WTC11 (cell line): Measurements from ENCODE around the gene TLK1. TPM values are rescaled to one million over a fixed set of nuclear protein-coding genes. Genes with fewer than 3 reads are reported as not detected.
A peak's percentile ranks its signal among the peaks of the same experiment; 100 is the strongest.

Experiments used
- ATAC-seq: fragments of 200-7000 bp; cut with Tn5 transposase; 2 replicates; pipeline ENCODE4 v1.10.0; 2021; ENCODE audit warnings: mild to moderate bottlenecking, moderate library complexity
- CTCF ChIA-PET: fragments of 300-600 bp; sonication (Branson Sonifier 250); formaldehyde crosslinking; loops from one replicate; lab custom pipeline; 2021; ENCODE audit warnings: antibody characterized with exemption; lab: Charles Lee
- POLR2A ChIA-PET: fragments of 350-600 bp; sonication (Branson Sonifier 250); formaldehyde crosslinking; loops from one replicate; lab custom pipeline; 2021; ENCODE audit warnings: antibody characterized with exemption; lab: Charles Lee
- DNase-seq: peaks from one replicate; pipeline ENCODE4 v3.0.0; 2021; ENCODE audit warnings: low spot score
- H3K27ac Mint-ChIP-seq: 2 replicates; pipeline ENCODE4 v1.8.0; 2021; ENCODE audit warnings: mixed read lengths
- H3K27me3 Mint-ChIP-seq: 2 replicates; pipeline ENCODE4 v1.8.0; 2021; ENCODE audit warnings: low read depth, mild to moderate bottlenecking, moderate library complexity, mixed read lengths
- H3K36me3 Mint-ChIP-seq: 2 replicates; pipeline ENCODE4 v1.8.0; 2021; ENCODE audit warnings: mixed read lengths
- H3K4me1 Mint-ChIP-seq: 2 replicates; pipeline ENCODE4 v1.8.0; 2022; ENCODE audit warnings: mixed read lengths
- H3K4me3 Mint-ChIP-seq: 2 replicates; pipeline ENCODE4 v1.8.0; 2021; ENCODE audit warnings: mild to moderate bottlenecking, moderate library complexity, mixed read lengths
- H3K9me3 Mint-ChIP-seq: 2 replicates; pipeline ENCODE4 v1.8.0; 2021; ENCODE audit warnings: mixed read lengths
- CTCF ChIP-seq: fragments of 200-600 bp; IDR thresholded peaks from 2 replicates; pipeline ENCODE4 v1.8.0; 2022; ENCODE audit warnings: antibody characterized with exemption
- E2F4 ChIP-seq: sonication (generic); formaldehyde crosslinking; IDR thresholded peaks from 2 replicates; pipeline ENCODE4 v1.8.1; 2022; ENCODE audit warnings: low read depth, mild to moderate bottlenecking, moderate library complexity, missing genetic modification reagents, borderline replicate concordance
- FOXJ3 ChIP-seq: sonication (generic); formaldehyde crosslinking; IDR thresholded peaks from 2 replicates; pipeline ENCODE4 v1.9.0; 2021; ENCODE audit warnings: missing genetic modification reagents, mild to moderate bottlenecking, borderline replicate concordance
- FOXK1 ChIP-seq: sonication (generic); formaldehyde crosslinking; IDR thresholded peaks from 2 replicates; pipeline ENCODE4 v1.8.0; 2022; ENCODE audit warnings: mild to moderate bottlenecking, moderate library complexity, missing genetic modification reagents
- FOXP1 ChIP-seq: sonication (generic); formaldehyde crosslinking; IDR thresholded peaks from 2 replicates; pipeline ENCODE4 v1.8.0; 2022; ENCODE audit warnings: missing genetic modification reagents, mild to moderate bottlenecking, moderate library complexity, borderline replicate concordance
- HMGXB4 ChIP-seq: sonication (generic); formaldehyde crosslinking; IDR thresholded peaks from 2 replicates; pipeline ENCODE4 v1.8.1; 2023; ENCODE audit warnings: mild to moderate bottlenecking, moderate library complexity, missing genetic modification reagents
- IRF1 ChIP-seq: sonication (generic); formaldehyde crosslinking; IDR thresholded peaks from 2 replicates; pipeline ENCODE4 v1.8.0; 2023; ENCODE audit warnings: missing genetic modification reagents
- JUN ChIP-seq: sonication (generic); formaldehyde crosslinking; IDR thresholded peaks from 2 replicates; pipeline ENCODE4 v1.8.0; 2023; ENCODE audit warnings: mild to moderate bottlenecking, missing genetic modification reagents
- NR1H2 ChIP-seq: sonication (generic); formaldehyde crosslinking; IDR thresholded peaks from 2 replicates; pipeline ENCODE4 v1.9.0; 2021; ENCODE audit warnings: mild to moderate bottlenecking, moderate library complexity, missing genetic modification reagents
- RORB ChIP-seq: fragments of 250-450 bp; sonication (Bioruptor Pico); IDR thresholded peaks from 2 replicates; pipeline ENCODE4 v1.9.0; 2021; ENCODE audit warnings: mild to moderate bottlenecking
- SP1 ChIP-seq: sonication (generic); formaldehyde crosslinking; conservative IDR thresholded peaks from 2 replicates; pipeline ENCODE4 v1.8.1; 2022; ENCODE audit warnings: missing genetic modification reagents
- STAT6 ChIP-seq: sonication (generic); formaldehyde crosslinking; conservative IDR thresholded peaks from 2 replicates; pipeline ENCODE4 v1.8.1; 2023; ENCODE audit warnings: mild to moderate bottlenecking, low read depth, missing genetic modification reagents, moderate library complexity
- ZNF121 ChIP-seq: sonication (generic); formaldehyde crosslinking; IDR thresholded peaks from 2 replicates; pipeline ENCODE4 v1.8.0; 2023; ENCODE audit warnings: missing genetic modification reagents
- ZNF263 ChIP-seq: sonication (generic); formaldehyde crosslinking; IDR thresholded peaks from 2 replicates; pipeline ENCODE4 v1.8.1; 2022; ENCODE audit warnings: low read depth, mild to moderate bottlenecking, moderate library complexity, missing genetic modification reagents
- ZNF532 ChIP-seq: fragments of 250-450 bp; sonication (Bioruptor Pico); IDR thresholded peaks from 2 replicates; pipeline ENCODE4 v1.9.0; 2021; ENCODE audit warnings: mild to moderate bottlenecking, borderline replicate concordance
- ZSCAN18 ChIP-seq: fragments of 250-450 bp; sonication (Bioruptor Pico); IDR thresholded peaks from 2 replicates; pipeline ENCODE4 v2.1.2; 2022; ENCODE audit warnings: mild to moderate bottlenecking, moderate library complexity
- total RNA-seq: library from RNA; stranded (reverse); gene quantifications from 3 replicates; pipeline ENCODE4 v1.2.3, GENCODE V29; 2021
- TF ChIP-seq, protein P1 (sequence below): sonication (generic); formaldehyde crosslinking; IDR thresholded peaks from 2 replicates; pipeline ENCODE4 v1.8.1; 2023; ENCODE audit warnings: mild to moderate bottlenecking, missing genetic modification reagents
- TF ChIP-seq, protein P2 (sequence below): sonication (generic); formaldehyde crosslinking; IDR thresholded peaks from 2 replicates; pipeline ENCODE4 v1.8.1; 2022; ENCODE audit warnings: low read depth, missing genetic modification reagents, borderline replicate concordance

Gene TLK1
- total RNA-seq, 1 experiment from 2014 or later, result 91.1 TPM

GRCh38 chr2:171132086-171132485, 28.6 kb downstream of the TLK1 start:
- H3K4me3 Mint-ChIP-seq, result no peak overlapping the region
- ChIA-PET POLR2A (no interaction called here), CTCF (interaction anchor here (1.4 kb wide), 1 partner anchor 45 kb away, joined by 6 read pairs; no protein-coding TSS in a partner anchor)
- H3K36me3 Mint-ChIP-seq, result no peaks in the 10 kb centered on the region
- TF ChIP-seq, protein P1, sequence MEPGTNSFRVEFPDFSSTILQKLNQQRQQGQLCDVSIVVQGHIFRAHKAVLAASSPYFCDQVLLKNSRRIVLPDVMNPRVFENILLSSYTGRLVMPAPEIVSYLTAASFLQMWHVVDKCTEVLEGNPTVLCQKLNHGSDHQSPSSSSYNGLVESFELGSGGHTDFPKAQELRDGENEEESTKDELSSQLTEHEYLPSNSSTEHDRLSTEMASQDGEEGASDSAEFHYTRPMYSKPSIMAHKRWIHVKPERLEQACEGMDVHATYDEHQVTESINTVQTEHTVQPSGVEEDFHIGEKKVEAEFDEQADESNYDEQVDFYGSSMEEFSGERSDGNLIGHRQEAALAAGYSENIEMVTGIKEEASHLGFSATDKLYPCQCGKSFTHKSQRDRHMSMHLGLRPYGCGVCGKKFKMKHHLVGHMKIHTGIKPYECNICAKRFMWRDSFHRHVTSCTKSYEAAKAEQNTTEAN (CRISPR knock-in tag), result no peak
- no peak for TF ChIP-seq STAT6 (CRISPR knock-in tag)
- no peak for TF ChIP-seq JUN (CRISPR knock-in tag)
- no peak for TF ChIP-seq ZNF532 (CRISPR knock-in tag)
- no peaks in the 10 kb centered on the region for H3K9me3 Mint-ChIP-seq
- H3K27me3 Mint-ChIP-seq, result no peaks in the 10 kb centered on the region
- DNase-seq, result no peak
- no peak for ATAC-seq
- H3K27ac Mint-ChIP-seq, result peak overlapping the region; percentile 60
- peaks cover 50% of the 10 kb centered on the region for H3K4me1 Mint-ChIP-seq

DNA sequence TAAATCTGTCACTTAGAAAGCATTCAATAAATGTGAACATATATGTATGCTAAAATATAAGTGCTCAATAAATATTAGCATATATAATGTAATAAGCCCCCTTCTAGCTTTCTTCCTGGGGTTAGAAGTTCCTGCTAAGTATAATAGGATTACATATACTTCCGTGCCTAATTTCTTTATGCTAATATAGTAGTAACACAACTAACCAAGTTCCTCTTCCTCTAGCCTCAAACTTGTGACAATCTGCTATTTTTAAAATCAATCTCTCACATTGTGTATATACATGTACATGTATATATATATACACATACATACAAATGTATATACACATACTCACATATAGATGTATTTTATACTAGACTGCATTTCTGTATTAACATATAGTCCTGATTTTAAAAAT, 32.2 kb downstream of the TLK1 start:
- no peak for DNase-seq
- H3K27ac Mint-ChIP-seq, result no peak overlapping the region
- no peaks in the 10 kb centered on the region for H3K36me3 Mint-ChIP-seq
- ChIA-PET POLR2A (no interaction called here), CTCF (no interaction called here)
- peaks cover 30% of the 10 kb centered on the region for H3K4me1 Mint-ChIP-seq
- ATAC-seq, result no peak
- H3K9me3 Mint-ChIP-seq, result no peaks in the 10 kb centered on the region
- H3K27me3 Mint-ChIP-seq, result no peaks in the 10 kb centered on the region
- no peak overlapping the region for H3K4me3 Mint-ChIP-seq
- TF ChIP-seq CTCF (no peak), FOXK1 (CRISPR knock-in tag) (no peak), ZNF121 (CRISPR knock-in tag) (no peak), NR1H2 (no peak), IRF1 (no peak), ZNF263 (CRISPR knock-in tag) (no peak), SP1 (CRISPR knock-in tag) (no peak), FOXP1 (CRISPR knock-in tag) (no peak), RORB (CRISPR knock-in tag) (no peak), HMGXB4 (CRISPR knock-in tag) (no peak), E2F4 (no peak), ZSCAN18 (CRISPR knock-in tag) (no peak), FOXJ3 (no peak)
- TF ChIP-seq, protein P2, sequence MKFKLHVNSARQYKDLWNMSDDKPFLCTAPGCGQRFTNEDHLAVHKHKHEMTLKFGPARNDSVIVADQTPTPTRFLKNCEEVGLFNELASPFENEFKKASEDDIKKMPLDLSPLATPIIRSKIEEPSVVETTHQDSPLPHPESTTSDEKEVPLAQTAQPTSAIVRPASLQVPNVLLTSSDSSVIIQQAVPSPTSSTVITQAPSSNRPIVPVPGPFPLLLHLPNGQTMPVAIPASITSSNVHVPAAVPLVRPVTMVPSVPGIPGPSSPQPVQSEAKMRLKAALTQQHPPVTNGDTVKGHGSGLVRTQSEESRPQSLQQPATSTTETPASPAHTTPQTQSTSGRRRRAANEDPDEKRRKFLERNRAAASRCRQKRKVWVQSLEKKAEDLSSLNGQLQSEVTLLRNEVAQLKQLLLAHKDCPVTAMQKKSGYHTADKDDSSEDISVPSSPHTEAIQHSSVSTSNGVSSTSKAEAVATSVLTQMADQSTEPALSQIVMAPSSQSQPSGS (CRISPR knock-in tag), result no peak
